DOHH2 (cell line): ENCODE measurements around the gene ALG8.

Experiments
- CTCF ChIP-seq: fragments of 200-600 bp; sonication (generic); IDR thresholded peaks from one replicate; pipeline ENCODE4 v1.5.1; 2014; ENCODE audit warnings: antibody characterized with exemption, mild to moderate bottlenecking, low read depth, low read length; ENCODE audit not compliant: poor library complexity, severe bottlenecking
- EZH2phosphoT487 ChIP-seq: fragments of 200-600 bp; sonication (generic); IDR thresholded peaks from 2 replicates; pipeline ENCODE4 v1.6.1; 2017; ENCODE audit warnings: borderline replicate concordance, mild to moderate bottlenecking, antibody characterized with exemption, low read length, moderate library complexity, mixed read lengths

- TF ChIP-seq CTCF, result no peak
- no peak for TF ChIP-seq EZH2phosphoT487
Observed at GRCh38 chr11:78151804-78152203, 12.4 kb upstream of the ALG8 start.
